B cell (primary cell): Measurements from ENCODE around the gene IL31RA.
"Not testable (repeated sequence)": the region's sequence is repeated elsewhere in the genome, so short reads cannot be mapped to it uniquely, and the experiment has no call there.

ENCODE experiments used
- CTCF ChIP-seq: fragments of 200-600 bp; IDR thresholded peaks from one replicate; pipeline ENCODE4 v1.8.0; 2022; ENCODE audit warnings: antibody characterized with exemption, mild to moderate bottlenecking
- EZH2 ChIP-seq: IDR thresholded peaks from 2 replicates; pipeline ENCODE4 v1.6.1; 2012; ENCODE audit warnings: borderline replicate concordance, low read depth, mild to moderate bottlenecking, moderate library complexity, low read length; ENCODE audit not compliant: insufficient read depth, poor library complexity, severe bottlenecking

DNA sequence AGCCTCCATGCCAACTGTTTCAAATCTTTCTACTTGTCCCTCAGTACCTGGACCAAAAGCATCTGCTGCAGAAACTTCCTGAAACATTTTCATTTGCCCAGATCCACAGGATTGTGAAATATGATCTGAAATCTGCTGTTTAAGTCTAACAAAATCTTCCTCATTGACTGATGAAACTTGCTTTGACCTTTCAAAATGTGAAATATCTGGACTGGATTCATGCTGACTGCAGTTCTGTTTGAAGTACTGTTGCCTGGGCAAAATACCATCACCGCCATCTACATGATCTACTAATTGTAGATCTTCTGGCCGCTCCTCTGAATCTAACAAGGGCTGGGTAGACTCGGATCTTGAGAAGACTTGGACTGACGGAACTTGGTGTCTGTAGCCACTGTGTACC, 90.0 kb downstream of the IL31RA start:
- TF ChIP-seq CTCF, EZH2: not testable (repeated sequence)
